Osteoblast (primary cell): ENCODE results near the gene GAREM1. TPM values are rescaled to one million over a fixed set of nuclear protein-coding genes. Genes with fewer than 3 reads are reported as not detected.

Source experiments
- DNase-seq: peaks from one replicate; pipeline ENCODE4 v3.0.0; 2011; ENCODE audit warnings: low spot score, mixed read lengths; ENCODE audit not compliant: insufficient read length; ENCODE audit errors: missing footprints
- H2AFZ ChIP-seq: 2 replicates; pipeline ENCODE4 v1.6.0; 2011; ENCODE audit warnings: mild to moderate bottlenecking, low read length
- H3K27ac ChIP-seq: 2 replicates; pipeline ENCODE4 v1.5.1; 2011; ENCODE audit warnings: mild to moderate bottlenecking, low read depth, low read length, moderate library complexity
- H3K27me3 ChIP-seq: 2 replicates; pipeline ENCODE4 v1.6.0; 2012; ENCODE audit warnings: mild to moderate bottlenecking, control low read depth, inconsistent platforms, low read length, moderate library complexity; ENCODE audit not compliant: insufficient read depth
- H3K36me3 ChIP-seq: 2 replicates; pipeline ENCODE4 v1.5.1; 2011; ENCODE audit warnings: mild to moderate bottlenecking, low read length, control low read depth, moderate library complexity; ENCODE audit not compliant: insufficient read depth
- H3K4me1 ChIP-seq: 2 replicates; pipeline ENCODE4 v1.5.1; 2011; ENCODE audit warnings: mild to moderate bottlenecking, low read length, control low read depth, moderate library complexity; ENCODE audit not compliant: insufficient read depth
- H3K4me2 ChIP-seq: 2 replicates; pipeline ENCODE4 v1.6.0; 2011; ENCODE audit warnings: mild to moderate bottlenecking, low read length; ENCODE audit not compliant: insufficient read depth
- H3K4me3 ChIP-seq: fragments of 200-600 bp; sonication (generic); 3 replicates; pipeline ENCODE4 v1.5.1; 2012; ENCODE audit warnings: mild to moderate bottlenecking, low read length, inconsistent platforms; ENCODE audit not compliant: insufficient read depth
- H3K79me2 ChIP-seq: 2 replicates; pipeline ENCODE4 v1.6.0; 2012; ENCODE audit warnings: mild to moderate bottlenecking, low read length, control low read depth, inconsistent platforms; ENCODE audit not compliant: insufficient read depth
- H3K9me3 ChIP-seq: 2 replicates; pipeline ENCODE4 v1.5.1; 2011; ENCODE audit warnings: low read depth, low read length, control low read depth
- H4K20me1 ChIP-seq: 2 replicates; pipeline ENCODE4 v1.6.0; 2012; ENCODE audit warnings: mild to moderate bottlenecking, low read length, control low read depth; ENCODE audit not compliant: insufficient read depth
- total RNA-seq: library from RNA; depleted of rRNA; stranded (reverse); fragments of >200 nt; gene quantifications from 2 replicates; pipeline ENCODE4 v1.2.3, GENCODE V29; 2012
- TF ChIP-seq, protein P1 (sequence below): IDR thresholded peaks from 2 replicates; pipeline ENCODE4 v1.5.1; 2011; ENCODE audit warnings: mild to moderate bottlenecking, low read depth, low read length, moderate library complexity; ENCODE audit errors: extremely low read depth

GAREM1 gene
- total RNA-seq, 1 donor, result 3.6 TPM

DNA sequence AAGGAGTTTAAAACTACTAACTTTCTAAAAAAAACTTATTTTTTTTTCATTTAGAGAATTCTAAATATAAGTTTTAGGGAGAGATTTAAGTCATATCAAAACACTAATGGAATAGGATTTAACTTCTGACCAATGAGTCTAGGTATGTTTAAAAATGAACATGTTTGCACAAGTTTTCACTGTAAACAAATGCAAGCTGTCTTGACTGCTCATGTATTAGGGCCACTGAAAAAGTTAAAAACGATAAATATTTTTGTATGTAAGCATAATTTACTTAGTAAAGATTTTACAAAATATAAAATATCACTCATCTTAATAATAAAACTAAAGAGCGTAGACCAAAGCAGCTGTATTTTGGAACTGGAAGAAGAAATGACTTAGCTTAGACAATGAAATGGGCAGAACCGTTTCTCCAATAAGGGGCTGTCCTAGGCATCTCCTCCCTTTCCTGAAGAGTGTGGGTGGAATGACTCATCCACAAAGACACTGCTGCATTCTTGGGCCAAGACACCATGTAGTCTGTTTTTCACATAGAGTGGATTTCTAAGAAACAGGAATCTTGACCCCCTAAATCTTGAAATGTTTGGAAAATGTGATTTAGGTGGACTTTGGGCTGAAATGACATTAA is 162.1 kb downstream of the GAREM1 start:
- Histone ChIP-seq H2AFZ (no peak overlapping the region), H3K27ac (peak overlapping the region; percentile 32), H3K4me1 (peaks cover 6% of the 10 kb centered on the region), H3K9me3 (no peaks in the 10 kb centered on the region), H3K79me2 (no peaks in the 10 kb centered on the region), H3K36me3 (no peaks in the 10 kb centered on the region), H3K4me2 (peak overlapping the region; percentile 37), H3K27me3 (no peaks in the 10 kb centered on the region), H3K4me3 (no peak overlapping the region), H4K20me1 (no peaks in the 10 kb centered on the region)
- DNase-seq, result peak; percentile 92
- TF ChIP-seq, protein P1, sequence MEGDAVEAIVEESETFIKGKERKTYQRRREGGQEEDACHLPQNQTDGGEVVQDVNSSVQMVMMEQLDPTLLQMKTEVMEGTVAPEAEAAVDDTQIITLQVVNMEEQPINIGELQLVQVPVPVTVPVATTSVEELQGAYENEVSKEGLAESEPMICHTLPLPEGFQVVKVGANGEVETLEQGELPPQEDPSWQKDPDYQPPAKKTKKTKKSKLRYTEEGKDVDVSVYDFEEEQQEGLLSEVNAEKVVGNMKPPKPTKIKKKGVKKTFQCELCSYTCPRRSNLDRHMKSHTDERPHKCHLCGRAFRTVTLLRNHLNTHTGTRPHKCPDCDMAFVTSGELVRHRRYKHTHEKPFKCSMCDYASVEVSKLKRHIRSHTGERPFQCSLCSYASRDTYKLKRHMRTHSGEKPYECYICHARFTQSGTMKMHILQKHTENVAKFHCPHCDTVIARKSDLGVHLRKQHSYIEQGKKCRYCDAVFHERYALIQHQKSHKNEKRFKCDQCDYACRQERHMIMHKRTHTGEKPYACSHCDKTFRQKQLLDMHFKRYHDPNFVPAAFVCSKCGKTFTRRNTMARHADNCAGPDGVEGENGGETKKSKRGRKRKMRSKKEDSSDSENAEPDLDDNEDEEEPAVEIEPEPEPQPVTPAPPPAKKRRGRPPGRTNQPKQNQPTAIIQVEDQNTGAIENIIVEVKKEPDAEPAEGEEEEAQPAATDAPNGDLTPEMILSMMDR, result no peak

DNA sequence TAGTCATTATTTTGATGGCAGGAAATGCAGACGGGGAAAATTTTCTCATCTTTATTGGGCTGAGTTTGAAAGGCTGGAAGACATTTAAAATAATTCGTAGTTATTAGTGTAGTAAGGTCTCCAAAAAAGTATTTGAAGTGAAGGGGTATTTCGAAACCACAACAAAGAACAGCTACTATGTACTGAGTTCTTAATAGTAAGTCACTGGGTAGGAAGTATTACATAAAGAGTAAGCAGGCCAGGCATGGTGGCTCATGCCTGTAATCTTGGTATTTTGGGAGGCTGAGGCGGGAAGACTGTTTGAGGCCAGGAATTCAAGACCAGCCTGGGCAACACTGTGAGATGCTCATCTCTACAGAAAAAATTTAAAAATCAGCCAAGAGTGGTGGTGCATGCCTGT is 167.3 kb downstream of the GAREM1 start:
- Histone ChIP-seq H3K27me3 (no peaks in the 10 kb centered on the region), H3K4me2 (no peak overlapping the region), H3K36me3 (no peaks in the 10 kb centered on the region), H4K20me1 (no peaks in the 10 kb centered on the region), H3K27ac (no peak overlapping the region), H2AFZ (peak overlapping the region; percentile 1), H3K9me3 (no peaks in the 10 kb centered on the region), H3K79me2 (no peaks in the 10 kb centered on the region), H3K4me3 (no peak overlapping the region), H3K4me1 (peaks cover 18% of the 10 kb centered on the region)
- TF ChIP-seq, protein P1, result no peak
- DNase-seq, result no peak

DNA sequence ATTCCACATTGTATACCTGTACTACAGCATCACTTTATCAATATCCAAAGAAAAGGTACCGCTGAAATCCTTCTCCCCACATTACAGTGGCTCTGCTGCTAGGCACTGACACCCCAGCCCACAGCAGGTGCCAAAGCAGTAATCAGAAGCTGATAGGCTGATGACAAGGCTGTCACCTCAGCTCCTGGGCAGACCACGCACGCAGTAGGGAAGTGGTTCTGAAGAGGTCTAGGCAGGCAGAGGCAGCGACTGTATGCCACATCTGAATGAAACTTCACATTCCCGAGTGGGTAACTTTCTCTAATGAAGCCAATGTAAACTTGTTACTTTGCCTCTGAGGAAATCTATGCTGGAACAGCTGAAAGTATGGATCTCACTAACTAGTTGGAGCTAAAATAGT is 167.9 kb downstream of the GAREM1 start:
- DNase-seq, result no peak

More for the DNA sequence above, 167.9 kb downstream of the GAREM1 start:
- Histone ChIP-seq H3K36me3 (no peaks in the 10 kb centered on the region), H3K4me2 (no peak overlapping the region), H3K27me3 (no peaks in the 10 kb centered on the region), H3K79me2 (no peaks in the 10 kb centered on the region), H3K9me3 (no peaks in the 10 kb centered on the region), H3K27ac (peak overlapping the region; percentile 73), H3K4me1 (peaks cover 18% of the 10 kb centered on the region), H4K20me1 (no peaks in the 10 kb centered on the region), H3K4me3 (no peak overlapping the region), H2AFZ (peak overlapping the region; percentile 1)
- TF ChIP-seq, protein P1, result no peak
